HG02981 (cell line): ENCODE results near the gene WDR91.
"Not testable (repeated sequence)": the region's sequence is repeated elsewhere in the genome, so short reads cannot be mapped to it uniquely, and the experiment has no call there.

ENCODE experiments used
- ATAC-seq: cut with Tn5 transposase; IDR thresholded peaks from one replicate; pipeline ENCODE4 v1.9.1; 2021; ENCODE audit warnings: mild to moderate bottlenecking, moderate library complexity; ENCODE audit not compliant: unreplicated experiment

Gene WDR91

GRCh38 chr7:135180122-135180521 lies 31.2 kb downstream of the WDR91 start:
- ATAC-seq = peak; percentile 40

- ATAC-seq = no peak
These were observed 31.9 kb downstream of the WDR91 start for GRCh38 chr7:135179321-135179925.

- ATAC-seq = no peak
These were observed 33.0 kb downstream of the WDR91 start for GRCh38 chr7:135178364-135178763.

GRCh38 chr7:135177028-135177696 lies 34.2 kb downstream of the WDR91 start:
- ATAC-seq = no peak

GRCh38 chr7:135175931-135176330 lies 35.4 kb downstream of the WDR91 start:
- no peak for ATAC-seq

- no peak for ATAC-seq
These were observed 36.4 kb downstream of the WDR91 start for GRCh38 chr7:135174941-135175340.

GRCh38 chr7:135173916-135174315 lies 37.4 kb downstream of the WDR91 start:
- not testable (repeated sequence) for ATAC-seq

- ATAC-seq = not testable (repeated sequence)
These were observed 39.6 kb downstream of the WDR91 start for GRCh38 chr7:135171581-135172291.

GRCh38 chr7:135170998-135171481 lies 40.3 kb downstream of the WDR91 start:
- ATAC-seq = peak; percentile 26

- peak; percentile 75 for ATAC-seq
These were observed 40.9 kb downstream of the WDR91 start, which contains the start of gene CYREN for GRCh38 chr7:135170274-135170997. Gene CYREN (minus strand): TSS chr7:135170707. CDS start chr7:135168922, 1,785 bp downstream.

- ATAC-seq = peak; percentile 1
These were observed 41.4 kb downstream of the WDR91 start for GRCh38 chr7:135169964-135170273.

GRCh38 chr7:135169141-135169963 lies 42.0 kb downstream of the WDR91 start:
- ATAC-seq = peak; percentile 42

GRCh38 chr7:135168489-135169140 lies 42.7 kb downstream of the WDR91 start:
- no peak for ATAC-seq

- no peak for ATAC-seq
These were observed 43.3 kb downstream of the WDR91 start for GRCh38 chr7:135168001-135168400.

GRCh38 chr7:135167365-135167917 lies 43.9 kb downstream of the WDR91 start:
- ATAC-seq = no peak

GRCh38 chr7:135166338-135166990 lies 44.9 kb downstream of the WDR91 start:
- no peak for ATAC-seq

GRCh38 chr7:135165862-135166261 lies 45.5 kb downstream of the WDR91 start:
- no peak for ATAC-seq

- no peak for ATAC-seq
These were observed 46.8 kb downstream of the WDR91 start for GRCh38 chr7:135164357-135165061.
